GM21360 (cell line): ENCODE data around the gene REG4.
"Not testable (repeated sequence)": the region's sequence is repeated elsewhere in the genome, so short reads cannot be mapped to it uniquely, and the experiment has no call there.

Experiments
- ATAC-seq: cut with Tn5 transposase; IDR thresholded peaks from one replicate; pipeline ENCODE4 v1.9.1; 2021; ENCODE audit warnings: mild to moderate bottlenecking, moderate library complexity; ENCODE audit not compliant: unreplicated experiment

REG4 gene

GRCh38 chr1:119808972-119809550 is 2.2 kb downstream of the REG4 start:
- ATAC-seq, result peak; percentile 71

- no peak for ATAC-seq
Observed at GRCh38 chr1:119808491-119808890, 2.8 kb downstream of the REG4 start.

GRCh38 chr1:119806489-119806888 is 4.8 kb downstream of the REG4 start:
- ATAC-seq, result no peak

GRCh38 chr1:119805746-119806145 is 5.5 kb downstream of the REG4 start:
- ATAC-seq, result no peak

GRCh38 chr1:119805247-119805646 is 6.0 kb downstream of the REG4 start:
- ATAC-seq, result no peak

- ATAC-seq, result no peak
Observed at GRCh38 chr1:119799599-119800177, 11.6 kb downstream of the REG4 start.

- no peak for ATAC-seq
Observed at GRCh38 chr1:119799003-119799402, 12.3 kb downstream of the REG4 start.

- no peak for ATAC-seq
Observed at GRCh38 chr1:119797606-119798005, 13.7 kb downstream of the REG4 start.

- no peak for ATAC-seq
Observed at GRCh38 chr1:119797162-119797561, 14.1 kb downstream of the REG4 start.

- no peak for ATAC-seq
Observed at GRCh38 chr1:119795261-119796200, 15.7 kb downstream of the REG4 start.

GRCh38 chr1:119794876-119795240 is 16.4 kb downstream of the REG4 start:
- ATAC-seq, result no peak

- no peak for ATAC-seq
Observed at GRCh38 chr1:119794230-119794875, 16.9 kb downstream of the REG4 start.

- ATAC-seq, result no peak
Observed at GRCh38 chr1:119791377-119791776, 19.9 kb downstream of the REG4 start.

GRCh38 chr1:119790451-119791198 is 20.6 kb downstream of the REG4 start:
- no peak for ATAC-seq

- ATAC-seq, result no peak
Observed at GRCh38 chr1:119787776-119788175, 23.5 kb downstream of the REG4 start.

- not testable (repeated sequence) for ATAC-seq
Observed at GRCh38 chr1:119786473-119787050, 24.7 kb downstream of the REG4 start.

- not testable (repeated sequence) for ATAC-seq
Observed at GRCh38 chr1:119786046-119786445, 25.2 kb downstream of the REG4 start.

GRCh38 chr1:119784191-119784781 is 27.0 kb downstream of the REG4 start:
- no peak for ATAC-seq

GRCh38 chr1:119783354-119784185 is 27.7 kb downstream of the REG4 start:
- ATAC-seq, result no peak
